HCT116 (cell line): ENCODE data around the gene RANBP6. TPM values are rescaled to one million over a fixed set of nuclear protein-coding genes. Genes with fewer than 3 reads are reported as not detected.

ENCODE experiments used
- ATAC-seq: fragments of 200-7000 bp; cut with Tn5 transposase; 2 replicates; pipeline ENCODE4 v1.9.1; 2020; ENCODE audit warnings: mild to moderate bottlenecking, moderate library complexity
- BruUV-seq: library from RNA; stranded (reverse); fragments of 400-500 nt; replicated peaks from 2 replicates; lab custom pipeline; 2021; lab: Mats Ljungman, UMichigan
- CTCF ChIA-PET: fragments of 300-600 bp; sonication (Branson Sonifier 250); formaldehyde crosslinking; loops from one replicate; lab custom pipeline; 2021; ENCODE audit warnings: antibody characterized with exemption; lab: Charles Lee
- POLR2A ChIA-PET: fragments of 300-600, 350-600 bp; sonication (Branson Sonifier 250); formaldehyde crosslinking; loops from one replicate; lab custom pipeline; 2021; ENCODE audit warnings: antibody characterized with exemption; lab: Charles Lee
- RAD21 ChIA-PET, 2 experiments: fragments of 300-600 bp; sonication (Branson Sonifier 250); formaldehyde crosslinking; loops; one replicate each; lab custom pipeline; 2023; ENCODE audit warnings: low total read pairs in 2 of 2; ENCODE audit not compliant: uncharacterized antibody in 2 of 2, unreplicated experiment in 2 of 2, low non-redundant PET in 1 of 2; lab: Charles Lee
- DNase-seq: peaks from one replicate; pipeline ENCODE4 v3.0.0-alpha.2; 2010; ENCODE audit warnings: low read depth, low spot score
- H2AFZ ChIP-seq: fragments of 200-600 bp; shearing (Covaris generic), sonication (generic); 2 replicates; pipeline ENCODE4 v1.6.1; 2017; ENCODE audit warnings: low read depth, mixed run types, mixed read lengths, antibody characterized with exemption, low read length; ENCODE audit not compliant: poor library complexity, severe bottlenecking
- H3K27ac ChIP-seq: 2 replicates; pipeline ENCODE4 v1.5.1; 2012; ENCODE audit warnings: low read depth, low read length
- H3K27me3 ChIP-seq: fragments of 200-600 bp; sonication (generic); 2 replicates; pipeline ENCODE4 v1.6.1; 2016; ENCODE audit warnings: mixed run types, low read length, mixed read lengths; ENCODE audit not compliant: insufficient read depth
- H3K36me3 ChIP-seq, 2 experiments: fragments of 200-500 bp in 1 of 2; fragments of 200-600 bp in 1 of 2; sonication (Bioruptor generic) in 1 of 2; sonication (generic) in 1 of 2; 2 replicates each; pipeline versions ENCODE4 v1.5.1 to v1.6.1; 2014 to 2016; ENCODE audit warnings: low read length in 2 of 2, inconsistent platforms in 1 of 2, mixed read lengths in 1 of 2, mixed run types in 1 of 2; ENCODE audit not compliant: insufficient read depth in 2 of 2, control insufficient read depth in 1 of 2
- H3K4me1 ChIP-seq, 2 experiments: fragments of 200-600 bp in 1 of 2; sonication (generic) in 1 of 2; 2 replicates each; pipeline versions ENCODE4 v1.5.1 to v1.6.1; 2012 to 2017; ENCODE audit warnings: low read length in 2 of 2, inconsistent platforms in 1 of 2, mild to moderate bottlenecking in 1 of 2, mixed read lengths in 1 of 2, mixed run types in 1 of 2, moderate library complexity in 1 of 2; ENCODE audit not compliant: insufficient read depth in 2 of 2, control insufficient read depth in 1 of 2
- H3K4me2 ChIP-seq: fragments of 200-600 bp; sonication (generic); 2 replicates; pipeline ENCODE4 v1.6.1; 2017; ENCODE audit warnings: mixed run types, low read length, mixed read lengths
- H3K4me3 ChIP-seq, 2 experiments: fragments of 200-600 bp in 1 of 2; sonication (generic) in 1 of 2; replicated peaks in 1 of 2; 2 replicates each; pipeline ENCODE4 v1.5.1; 2011 to 2016; ENCODE audit warnings: low read length in 2 of 2, control low read depth in 1 of 2, low read depth in 1 of 2, mild to moderate bottlenecking in 1 of 2, mixed read lengths in 1 of 2, mixed run types in 1 of 2
- H3K79me2 ChIP-seq: fragments of 200-600 bp; sonication (generic); 2 replicates; pipeline ENCODE4 v1.6.1; 2017; ENCODE audit warnings: mild to moderate bottlenecking, mixed run types, low read length, moderate library complexity, mixed read lengths; ENCODE audit not compliant: insufficient read depth
- H3K9ac ChIP-seq: fragments of 200-600 bp; sonication (generic); 2 replicates; pipeline ENCODE4 v1.6.1; 2016; ENCODE audit warnings: low read length, mixed read lengths
- H3K9me2 ChIP-seq: fragments of 200-600 bp; sonication (generic), shearing (Covaris generic); 2 replicates; pipeline ENCODE4 v1.6.1; 2017; ENCODE audit warnings: mixed run types, mild to moderate bottlenecking, moderate library complexity; ENCODE audit not compliant: insufficient read depth
- H3K9me3 ChIP-seq, 2 experiments: fragments of 200-500 bp in 1 of 2; fragments of 200-600 bp in 1 of 2; sonication (Bioruptor generic) in 1 of 2; sonication (generic) in 1 of 2; 2 replicates each; pipeline ENCODE4 v1.6.1; 2014 to 2017; ENCODE audit warnings: low read length in 2 of 2, mixed read lengths in 2 of 2, inconsistent platforms in 1 of 2, low read depth in 1 of 2, mild to moderate bottlenecking in 1 of 2, mixed run types in 1 of 2, moderate library complexity in 1 of 2; ENCODE audit not compliant: control insufficient read depth in 1 of 2, insufficient read depth in 1 of 2
- H4K20me1 ChIP-seq: fragments of 200-600 bp; sonication (generic), shearing (Covaris generic); 2 replicates; pipeline ENCODE4 v1.6.1; 2017; ENCODE audit warnings: mixed run types, mild to moderate bottlenecking, moderate library complexity; ENCODE audit not compliant: insufficient read depth
- CBX3 ChIP-seq: IDR thresholded peaks from 2 replicates; pipeline ENCODE4 v1.6.1; 2012; ENCODE audit warnings: low read depth
- EGR1 ChIP-seq: IDR thresholded peaks from 2 replicates; pipeline ENCODE4 v1.6.1; 2012; ENCODE audit warnings: low read depth
- ELF1 ChIP-seq: IDR thresholded peaks from 2 replicates; pipeline ENCODE4 v1.6.1; 2012; ENCODE audit warnings: low read depth, borderline replicate concordance
- EZH2 ChIP-seq: fragments of 200-600 bp; sonication (generic); IDR thresholded peaks from 2 replicates; pipeline ENCODE4 v1.6.1; 2017; ENCODE audit warnings: antibody characterized with exemption, mixed run types
- EZH2phosphoT487 ChIP-seq: fragments of 200-600 bp; IDR thresholded peaks from 2 replicates; pipeline ENCODE4 v1.6.1; 2018; ENCODE audit warnings: antibody characterized with exemption, borderline replicate concordance
- FOSL1 ChIP-seq: IDR thresholded peaks from 2 replicates; pipeline ENCODE4 v1.6.1; 2012; ENCODE audit warnings: low read depth
- JUND ChIP-seq: IDR thresholded peaks from 2 replicates; pipeline ENCODE4 v1.6.1; 2012
- POLR2A ChIP-seq: IDR thresholded peaks from 2 replicates; pipeline ENCODE4 v1.7.0; 2011; ENCODE audit warnings: borderline replicate concordance; ENCODE audit not compliant: insufficient read depth, insufficient read length; ENCODE audit errors: extremely low read depth
- POLR2AphosphoS5 ChIP-seq: IDR thresholded peaks from 2 replicates; pipeline ENCODE4 v1.6.1; 2011; ENCODE audit warnings: mild to moderate bottlenecking, low read depth, low read length, moderate library complexity
- RAD21 ChIP-seq: IDR thresholded peaks from 2 replicates; pipeline ENCODE4 v1.6.1; 2012; ENCODE audit warnings: low read depth, mild to moderate bottlenecking
- SIN3A ChIP-seq: IDR thresholded peaks from 2 replicates; pipeline ENCODE4 v1.6.1; 2012; ENCODE audit warnings: low read depth
- SRF ChIP-seq: IDR thresholded peaks from 2 replicates; pipeline ENCODE4 v1.6.1; 2012; ENCODE audit warnings: low read depth
- TCF7L2 ChIP-seq: IDR thresholded peaks from 2 replicates; pipeline ENCODE4 v1.7.0; 2011; ENCODE audit warnings: borderline replicate concordance, inconsistent platforms; ENCODE audit not compliant: insufficient read depth, insufficient read length; ENCODE audit errors: extremely low read depth
- YY1 ChIP-seq: IDR thresholded peaks from 2 replicates; pipeline ENCODE4 v1.6.1; 2011; ENCODE audit warnings: low read length, low read depth, moderate library complexity, mild to moderate bottlenecking; ENCODE audit not compliant: insufficient replicate concordance; ENCODE audit errors: extremely low read depth
- ZFX ChIP-seq: fragments of 450-650 bp; IDR thresholded peaks from 2 replicates; pipeline ENCODE4 v1.6.1; 2017
- intact Hi-C: fragments of 100-400 bp; cut with micrococcal nuclease; formaldehyde crosslinking; loops from 2 replicates; pipeline ENCODE4 v1.10.0; 2022
- total RNA-seq: library from RNA; stranded (reverse); gene quantifications from one replicate; pipeline ENCODE4 v1.2.1, GENCODE V29; 2021; ENCODE audit not compliant: unreplicated experiment
- TF ChIP-seq, protein P1 (sequence below), 3 experiments: fragments of 200-600 bp in 1 of 3; sonication (generic) in 1 of 3; IDR thresholded peaks in 2 of 3; conservative IDR thresholded peaks in 1 of 3; 2 replicates each; pipeline ENCODE4 v1.5.1; 2012 to 2017; ENCODE audit warnings: low read depth in 2 of 3, low read length in 2 of 3, antibody characterized with exemption in 1 of 3, borderline replicate concordance in 1 of 3, control low read depth in 1 of 3, mild to moderate bottlenecking in 1 of 3, mixed read lengths in 1 of 3, mixed run types in 1 of 3, moderate library complexity in 1 of 3; ENCODE audit not compliant: insufficient read depth in 1 of 3
- TF ChIP-seq, protein P2 (sequence below): IDR thresholded peaks from 2 replicates; pipeline ENCODE4 v1.6.1; 2011; ENCODE audit warnings: mild to moderate bottlenecking, low read length, moderate library complexity; ENCODE audit not compliant: insufficient replicate concordance; ENCODE audit errors: extremely low read depth
- TF ChIP-seq, protein P3 (sequence below): IDR thresholded peaks from 2 replicates; pipeline ENCODE4 v1.6.1; 2012; ENCODE audit warnings: low read depth
- TF ChIP-seq, protein P4 (sequence below): IDR thresholded peaks from 2 replicates; pipeline ENCODE4 v1.6.1; 2012

The RANBP6 gene
- total RNA-seq, 1 experiment from 2014 or later = 12.7 TPM

- Histone ChIP-seq H3K4me2 (peak overlapping the region; percentile 88), H3K9me2 (no peaks in the 10 kb centered on the region), H3K9ac (peak overlapping the region; percentile 72), H3K27ac (peak overlapping the region; percentile 85; the same call in 1 of the 2 replicates), H4K20me1 (no peaks in the 10 kb centered on the region; the same call in 1 of the 2 replicates), H3K79me2 (peaks cover 63% of the 10 kb centered on the region), H2AFZ (no peak overlapping the region), H3K9me3 (no peaks in the 10 kb centered on the region), H3K4me3 (peak overlapping the region; percentile 70 to 79), H3K36me3 (no peaks in the 10 kb centered on the region), H3K27me3 (no peaks in the 10 kb centered on the region), H3K4me1 (peaks cover 13 to 17% of the 10 kb centered on the region in 2 experiments; a peak in 3 of 4 replicates)
- ChIA-PET CTCF (no interaction called here), POLR2A (no interaction called here), RAD21 (no interaction called here)
- DNase-seq (no peak), ATAC-seq (no peak)
- intact Hi-C loops = loop anchor here (5.0 kb wide), 1 partner anchor 119 kb away; no protein-coding TSS in a partner anchor
- BruUV-seq = no TSS peak
- no peak for TF ChIP-seq SIN3A
- TF ChIP-seq FOSL1 = no peak
- TF ChIP-seq JUND = no peak
- TF ChIP-seq EZH2 = no peak
- TF ChIP-seq CBX3 = no peak
- TF ChIP-seq EGR1 = no peak
- TF ChIP-seq TCF7L2 = no peak
- TF ChIP-seq, protein P1, sequence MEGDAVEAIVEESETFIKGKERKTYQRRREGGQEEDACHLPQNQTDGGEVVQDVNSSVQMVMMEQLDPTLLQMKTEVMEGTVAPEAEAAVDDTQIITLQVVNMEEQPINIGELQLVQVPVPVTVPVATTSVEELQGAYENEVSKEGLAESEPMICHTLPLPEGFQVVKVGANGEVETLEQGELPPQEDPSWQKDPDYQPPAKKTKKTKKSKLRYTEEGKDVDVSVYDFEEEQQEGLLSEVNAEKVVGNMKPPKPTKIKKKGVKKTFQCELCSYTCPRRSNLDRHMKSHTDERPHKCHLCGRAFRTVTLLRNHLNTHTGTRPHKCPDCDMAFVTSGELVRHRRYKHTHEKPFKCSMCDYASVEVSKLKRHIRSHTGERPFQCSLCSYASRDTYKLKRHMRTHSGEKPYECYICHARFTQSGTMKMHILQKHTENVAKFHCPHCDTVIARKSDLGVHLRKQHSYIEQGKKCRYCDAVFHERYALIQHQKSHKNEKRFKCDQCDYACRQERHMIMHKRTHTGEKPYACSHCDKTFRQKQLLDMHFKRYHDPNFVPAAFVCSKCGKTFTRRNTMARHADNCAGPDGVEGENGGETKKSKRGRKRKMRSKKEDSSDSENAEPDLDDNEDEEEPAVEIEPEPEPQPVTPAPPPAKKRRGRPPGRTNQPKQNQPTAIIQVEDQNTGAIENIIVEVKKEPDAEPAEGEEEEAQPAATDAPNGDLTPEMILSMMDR (IDR thresholded peaks at IDR 0.05 in 2 of 3, conservative IDR thresholded peaks at IDR 0.05 in 1 of 3; ENCODE audit: borderline replicate concordance in 1 of 3, insufficient read depth in 1 of 3, low read depth in 2 of 3, low read length in 2 of 3) = no peak
- TF ChIP-seq RAD21 = no peak
- TF ChIP-seq, protein P2, sequence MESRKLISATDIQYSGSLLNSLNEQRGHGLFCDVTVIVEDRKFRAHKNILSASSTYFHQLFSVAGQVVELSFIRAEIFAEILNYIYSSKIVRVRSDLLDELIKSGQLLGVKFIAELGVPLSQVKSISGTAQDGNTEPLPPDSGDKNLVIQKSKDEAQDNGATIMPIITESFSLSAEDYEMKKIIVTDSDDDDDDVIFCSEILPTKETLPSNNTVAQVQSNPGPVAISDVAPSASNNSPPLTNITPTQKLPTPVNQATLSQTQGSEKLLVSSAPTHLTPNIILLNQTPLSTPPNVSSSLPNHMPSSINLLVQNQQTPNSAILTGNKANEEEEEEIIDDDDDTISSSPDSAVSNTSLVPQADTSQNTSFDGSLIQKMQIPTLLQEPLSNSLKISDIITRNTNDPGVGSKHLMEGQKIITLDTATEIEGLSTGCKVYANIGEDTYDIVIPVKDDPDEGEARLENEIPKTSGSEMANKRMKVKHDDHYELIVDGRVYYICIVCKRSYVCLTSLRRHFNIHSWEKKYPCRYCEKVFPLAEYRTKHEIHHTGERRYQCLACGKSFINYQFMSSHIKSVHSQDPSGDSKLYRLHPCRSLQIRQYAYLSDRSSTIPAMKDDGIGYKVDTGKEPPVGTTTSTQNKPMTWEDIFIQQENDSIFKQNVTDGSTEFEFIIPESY = no peak
- no peak for TF ChIP-seq ZFX
- no peak for TF ChIP-seq POLR2AphosphoS5
- TF ChIP-seq, protein P3, sequence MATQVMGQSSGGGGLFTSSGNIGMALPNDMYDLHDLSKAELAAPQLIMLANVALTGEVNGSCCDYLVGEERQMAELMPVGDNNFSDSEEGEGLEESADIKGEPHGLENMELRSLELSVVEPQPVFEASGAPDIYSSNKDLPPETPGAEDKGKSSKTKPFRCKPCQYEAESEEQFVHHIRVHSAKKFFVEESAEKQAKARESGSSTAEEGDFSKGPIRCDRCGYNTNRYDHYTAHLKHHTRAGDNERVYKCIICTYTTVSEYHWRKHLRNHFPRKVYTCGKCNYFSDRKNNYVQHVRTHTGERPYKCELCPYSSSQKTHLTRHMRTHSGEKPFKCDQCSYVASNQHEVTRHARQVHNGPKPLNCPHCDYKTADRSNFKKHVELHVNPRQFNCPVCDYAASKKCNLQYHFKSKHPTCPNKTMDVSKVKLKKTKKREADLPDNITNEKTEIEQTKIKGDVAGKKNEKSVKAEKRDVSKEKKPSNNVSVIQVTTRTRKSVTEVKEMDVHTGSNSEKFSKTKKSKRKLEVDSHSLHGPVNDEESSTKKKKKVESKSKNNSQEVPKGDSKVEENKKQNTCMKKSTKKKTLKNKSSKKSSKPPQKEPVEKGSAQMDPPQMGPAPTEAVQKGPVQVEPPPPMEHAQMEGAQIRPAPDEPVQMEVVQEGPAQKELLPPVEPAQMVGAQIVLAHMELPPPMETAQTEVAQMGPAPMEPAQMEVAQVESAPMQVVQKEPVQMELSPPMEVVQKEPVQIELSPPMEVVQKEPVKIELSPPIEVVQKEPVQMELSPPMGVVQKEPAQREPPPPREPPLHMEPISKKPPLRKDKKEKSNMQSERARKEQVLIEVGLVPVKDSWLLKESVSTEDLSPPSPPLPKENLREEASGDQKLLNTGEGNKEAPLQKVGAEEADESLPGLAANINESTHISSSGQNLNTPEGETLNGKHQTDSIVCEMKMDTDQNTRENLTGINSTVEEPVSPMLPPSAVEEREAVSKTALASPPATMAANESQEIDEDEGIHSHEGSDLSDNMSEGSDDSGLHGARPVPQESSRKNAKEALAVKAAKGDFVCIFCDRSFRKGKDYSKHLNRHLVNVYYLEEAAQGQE = no peak
- TF ChIP-seq, protein P4, sequence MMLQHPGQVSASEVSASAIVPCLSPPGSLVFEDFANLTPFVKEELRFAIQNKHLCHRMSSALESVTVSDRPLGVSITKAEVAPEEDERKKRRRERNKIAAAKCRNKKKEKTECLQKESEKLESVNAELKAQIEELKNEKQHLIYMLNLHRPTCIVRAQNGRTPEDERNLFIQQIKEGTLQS = no peak
- no peak for TF ChIP-seq POLR2A
- TF ChIP-seq YY1 = no peak
- TF ChIP-seq SRF = no peak
- no peak for TF ChIP-seq ELF1
- no peak for TF ChIP-seq EZH2phosphoT487
Observed at GRCh38 chr9:6006749-6007057, 8.7 kb downstream of the RANBP6 start.
